Epithelial cell of esophagus (primary cell): ENCODE data around the gene OIP5.
A peak's percentile ranks its signal among the peaks of the same experiment; 100 is the strongest.

Experiments
- DNase-seq: peaks from one replicate; pipeline ENCODE4 v3.0.0; 2010; ENCODE audit warnings: low read depth
- H3K4me3 ChIP-seq: 2 replicates; pipeline ENCODE4 v1.5.1; 2011; ENCODE audit warnings: mild to moderate bottlenecking, low read length, control low read depth
- TF ChIP-seq, protein P1 (sequence below): IDR thresholded peaks from 2 replicates; pipeline ENCODE4 v1.5.1; 2011; ENCODE audit warnings: low read depth, mild to moderate bottlenecking, low read length, control low read depth, inconsistent platforms; ENCODE audit not compliant: insufficient read depth; ENCODE audit errors: missing control alignments

The OIP5 gene

DNA sequence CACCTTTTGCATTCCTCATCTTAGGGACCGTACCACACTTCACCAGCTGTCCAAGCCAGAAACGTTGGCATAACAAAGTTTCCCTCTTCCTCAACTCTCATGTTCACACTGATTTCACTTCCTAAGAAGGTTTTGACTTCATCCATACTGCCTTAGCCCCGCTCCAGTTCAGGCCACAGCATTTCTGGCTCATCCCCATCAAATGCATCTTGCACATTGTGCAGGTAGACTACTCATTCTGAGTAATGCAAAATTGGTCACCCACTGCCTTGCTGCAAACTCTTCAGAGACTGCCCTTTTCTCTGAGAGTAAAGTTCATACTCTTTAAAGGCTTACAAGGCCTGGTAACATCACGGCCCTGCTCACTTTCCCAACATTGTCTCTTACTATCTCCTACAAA, 9.1 kb upstream of the OIP5 start:
- TF ChIP-seq, protein P1, sequence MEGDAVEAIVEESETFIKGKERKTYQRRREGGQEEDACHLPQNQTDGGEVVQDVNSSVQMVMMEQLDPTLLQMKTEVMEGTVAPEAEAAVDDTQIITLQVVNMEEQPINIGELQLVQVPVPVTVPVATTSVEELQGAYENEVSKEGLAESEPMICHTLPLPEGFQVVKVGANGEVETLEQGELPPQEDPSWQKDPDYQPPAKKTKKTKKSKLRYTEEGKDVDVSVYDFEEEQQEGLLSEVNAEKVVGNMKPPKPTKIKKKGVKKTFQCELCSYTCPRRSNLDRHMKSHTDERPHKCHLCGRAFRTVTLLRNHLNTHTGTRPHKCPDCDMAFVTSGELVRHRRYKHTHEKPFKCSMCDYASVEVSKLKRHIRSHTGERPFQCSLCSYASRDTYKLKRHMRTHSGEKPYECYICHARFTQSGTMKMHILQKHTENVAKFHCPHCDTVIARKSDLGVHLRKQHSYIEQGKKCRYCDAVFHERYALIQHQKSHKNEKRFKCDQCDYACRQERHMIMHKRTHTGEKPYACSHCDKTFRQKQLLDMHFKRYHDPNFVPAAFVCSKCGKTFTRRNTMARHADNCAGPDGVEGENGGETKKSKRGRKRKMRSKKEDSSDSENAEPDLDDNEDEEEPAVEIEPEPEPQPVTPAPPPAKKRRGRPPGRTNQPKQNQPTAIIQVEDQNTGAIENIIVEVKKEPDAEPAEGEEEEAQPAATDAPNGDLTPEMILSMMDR: no peak
- peak; percentile 54 for DNase-seq
- H3K4me3 ChIP-seq: no peak overlapping the region

DNA sequence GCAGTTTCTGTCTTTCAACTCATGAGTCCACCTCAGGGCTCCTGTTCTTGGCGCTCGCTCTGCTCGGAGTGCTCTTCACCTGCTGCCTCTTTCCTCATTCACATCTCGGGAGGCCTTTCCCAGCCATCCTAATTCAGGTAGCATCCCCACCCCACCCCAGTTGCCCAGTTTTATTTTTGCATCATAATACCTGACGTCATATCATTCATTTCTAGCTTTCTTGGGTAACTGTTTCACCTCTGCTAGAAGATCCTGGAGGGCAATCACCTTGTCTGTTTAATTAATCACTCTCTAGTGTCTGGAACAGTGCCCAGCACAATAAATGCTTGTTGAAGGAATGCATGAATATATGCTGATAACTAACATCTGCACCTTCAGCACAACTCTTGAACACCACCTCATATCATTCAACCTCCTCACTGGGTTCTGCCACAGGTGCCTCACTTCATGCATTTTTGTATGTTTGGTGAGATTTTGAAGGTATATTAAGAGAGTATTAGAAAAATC, 7.9 kb upstream of the OIP5 start:
- TF ChIP-seq, protein P1: no peak
- peak; percentile 18 for DNase-seq
- H3K4me3 ChIP-seq: no peak overlapping the region

DNA sequence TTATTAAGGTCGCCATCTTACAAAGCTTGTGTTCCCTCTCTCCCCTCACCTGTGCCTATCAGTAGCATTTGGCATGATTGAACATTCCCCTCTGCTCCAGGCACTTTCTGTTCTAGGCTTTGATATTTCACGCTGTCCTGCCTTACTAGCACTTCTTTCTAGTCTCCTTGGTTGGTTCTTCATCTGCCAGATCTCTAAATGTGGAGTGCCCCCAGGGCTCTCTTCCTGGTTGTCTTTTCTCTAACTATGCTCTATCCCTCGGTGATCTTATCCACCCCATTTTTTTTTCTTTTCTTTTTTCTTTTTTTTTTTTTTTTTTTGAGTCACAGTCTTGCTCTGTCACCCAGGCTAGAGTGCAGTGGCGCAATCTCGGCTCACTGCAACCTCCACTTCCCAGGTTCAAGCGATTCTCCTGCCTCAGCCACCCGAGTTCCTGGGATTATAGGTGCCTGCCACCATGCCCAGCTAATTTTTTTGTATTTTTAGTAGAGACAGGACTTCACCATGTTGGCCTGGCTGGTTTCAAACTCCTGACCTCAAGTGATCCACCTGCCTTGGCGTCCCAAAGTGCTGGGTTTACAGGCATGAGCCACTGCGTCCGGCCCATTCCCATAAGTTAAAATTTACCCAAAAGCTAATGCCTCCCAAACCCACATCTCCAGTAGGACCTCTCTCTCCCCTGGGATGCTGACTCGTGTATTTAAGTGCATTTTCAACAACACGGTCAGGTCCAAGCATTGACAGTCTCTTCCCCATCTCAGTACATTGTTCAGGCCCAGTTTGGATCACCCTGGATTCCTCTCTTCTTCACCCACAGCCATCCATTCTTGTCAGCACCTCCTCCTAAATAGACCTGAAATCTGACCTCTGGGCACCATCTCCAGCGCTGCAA, 5.5 kb upstream of the OIP5 start:
- TF ChIP-seq, protein P1: no peak
- H3K4me3 ChIP-seq: no peak overlapping the region
- peak; percentile 7 for DNase-seq

DNA sequence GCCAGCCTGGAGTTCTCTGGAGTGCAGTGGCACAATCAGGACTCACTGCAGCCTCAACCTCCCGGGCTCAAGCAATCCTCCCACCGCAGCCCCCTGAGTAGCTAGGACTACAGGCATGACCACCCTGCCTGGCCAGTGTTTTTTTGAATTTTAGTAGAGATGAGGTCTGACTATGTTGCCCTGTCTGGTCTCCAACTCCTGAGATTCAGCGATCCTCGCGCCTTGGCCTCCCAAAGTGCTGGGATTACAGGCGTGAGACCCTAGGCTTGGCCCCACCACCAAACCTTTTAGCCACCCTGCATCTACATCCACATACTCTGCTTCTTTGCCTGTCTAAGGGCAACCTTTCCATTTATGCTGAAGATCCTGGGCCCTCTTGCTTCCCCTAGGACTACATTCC, 4.7 kb upstream of the OIP5 start:
- DNase-seq: no peak
- no peak overlapping the region for H3K4me3 ChIP-seq
- TF ChIP-seq, protein P1: no peak

DNA sequence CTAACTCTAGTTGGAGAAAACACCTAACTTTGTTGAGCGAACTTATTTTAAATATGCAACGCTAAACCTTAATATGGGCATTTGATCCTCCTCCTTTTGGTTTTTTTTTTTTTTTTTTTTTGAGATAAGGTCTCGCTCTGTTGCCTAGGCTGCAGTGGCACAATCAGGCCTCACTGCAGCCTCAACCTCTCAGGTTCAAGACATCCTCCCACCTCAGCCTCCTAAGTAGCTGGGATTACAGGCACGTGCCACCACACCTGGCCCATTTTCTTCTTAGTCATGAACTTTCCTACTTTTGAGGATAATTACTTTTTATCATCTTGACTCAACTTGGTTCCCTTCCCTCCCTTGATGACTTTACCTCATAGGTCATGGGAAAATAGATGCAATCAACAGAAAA, 4.2 kb upstream of the OIP5 start:
- DNase-seq: no peak
- no peak overlapping the region for H3K4me3 ChIP-seq
- TF ChIP-seq, protein P1: no peak

DNA sequence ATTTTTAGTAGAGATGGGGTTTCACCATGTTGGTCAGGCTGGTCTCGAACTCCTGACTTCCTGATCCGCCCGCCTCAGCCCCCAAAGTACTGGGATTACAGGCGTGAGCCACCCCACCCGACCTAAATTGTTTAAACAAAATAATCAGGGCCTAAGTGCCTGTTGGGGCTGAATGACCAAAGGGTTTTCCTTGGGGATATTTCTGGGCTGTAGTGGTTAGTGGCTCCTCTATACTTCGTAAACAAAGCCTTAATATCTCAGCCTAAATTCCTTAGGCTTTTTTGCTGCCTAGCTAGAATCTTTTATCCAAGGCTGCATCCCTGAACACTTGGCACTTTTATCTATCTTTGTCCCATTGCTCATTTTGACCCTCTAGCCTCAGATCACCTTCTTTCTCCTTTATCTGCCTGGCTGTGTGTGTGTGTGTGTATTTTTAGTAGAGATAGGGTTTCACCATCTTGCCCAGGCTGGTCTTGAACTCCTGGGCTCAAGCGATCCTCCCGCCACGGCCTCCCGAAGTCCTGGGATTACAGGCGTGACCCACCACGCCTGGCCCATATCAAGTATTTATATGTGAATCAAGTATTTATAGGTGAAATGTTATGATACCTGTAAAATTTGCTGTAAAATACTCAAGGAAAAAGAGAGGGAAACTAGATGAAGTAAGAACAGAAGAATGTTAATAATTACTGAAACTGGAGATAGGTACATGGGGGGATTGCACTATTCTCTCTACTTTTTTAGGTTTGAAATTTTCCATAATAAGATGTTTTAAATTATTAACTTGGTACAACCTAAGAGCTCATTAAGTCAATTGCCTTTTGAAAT, 2.1 kb upstream of the OIP5 start:
- H3K4me3 ChIP-seq: peak overlapping the region; percentile 16
- no peak for DNase-seq
- TF ChIP-seq, protein P1: no peak
